ENCODE data around the gene SMURF2. TPM values are rescaled to one million over a fixed set of nuclear protein-coding genes. Genes with fewer than 3 reads are reported as not detected.

Gene SMURF2
- total RNA-seq, 1 donor from 2014 or later, result 24.6 TPM

GRCh38 chr17:64507413-64507782 lies 154.7 kb downstream of the SMURF2 start:
- H3K4me3 ChIP-seq, result peak overlapping the region; percentile 93

GRCh38 chr17:64506576-64507412 lies 155.3 kb downstream of the SMURF2 start, which contains the start of gene CEP95:
Gene CEP95, plus strand, starts transcription at chr17:64506977. Its CDS starts 121 bp downstream, at chr17:64507098.
- Histone ChIP-seq H3K4me2 (peak within 1 kb of the TSS; percentile 96), H3K9ac (peak within 1 kb of the TSS; percentile 100), H3K36me3 (peaks cover 33% of the 10 kb centered on the region), H3F3A (ENCODE audit: low read depth) (peaks cover 48% of the 10 kb centered on the region), H4K20me1 (ENCODE audit: low read depth) (peaks cover 61% of the 10 kb centered on the region), H3K9me3 (ENCODE audit: low read depth) (no peaks in the 10 kb centered on the region), H3K79me2 (ENCODE audit: low read depth) (peaks cover 93% of the 10 kb centered on the region), H3K4me3 (peak within 1 kb of the TSS; percentile 93), H3K27ac (peak within 1 kb of the TSS; percentile 96), H3K27me3 (no peaks in the 10 kb centered on the region), H2AFZ (replicated peaks) (peak within 1 kb of the TSS; percentile 79), H3K4me1 (peaks cover 20% of the 10 kb centered on the region)
- Mint-ChIP-seq H3K9me3 (no peaks in the 10 kb centered on the region), H3K4me1 (peaks cover 30% of the 10 kb centered on the region), H3K4me3 (peak within 1 kb of the TSS; percentile 100), H3K36me3 (peaks cover 44% of the 10 kb centered on the region), H3K27me3 (ENCODE audit: insufficient read depth, low read depth) (peaks cover 12% of the 10 kb centered on the region), H3K27ac (peak within 1 kb of the TSS; percentile 100)
- DNase-seq (ENCODE audit: low spot score), result peak; percentile 96
- TF ChIP-seq, protein P1, sequence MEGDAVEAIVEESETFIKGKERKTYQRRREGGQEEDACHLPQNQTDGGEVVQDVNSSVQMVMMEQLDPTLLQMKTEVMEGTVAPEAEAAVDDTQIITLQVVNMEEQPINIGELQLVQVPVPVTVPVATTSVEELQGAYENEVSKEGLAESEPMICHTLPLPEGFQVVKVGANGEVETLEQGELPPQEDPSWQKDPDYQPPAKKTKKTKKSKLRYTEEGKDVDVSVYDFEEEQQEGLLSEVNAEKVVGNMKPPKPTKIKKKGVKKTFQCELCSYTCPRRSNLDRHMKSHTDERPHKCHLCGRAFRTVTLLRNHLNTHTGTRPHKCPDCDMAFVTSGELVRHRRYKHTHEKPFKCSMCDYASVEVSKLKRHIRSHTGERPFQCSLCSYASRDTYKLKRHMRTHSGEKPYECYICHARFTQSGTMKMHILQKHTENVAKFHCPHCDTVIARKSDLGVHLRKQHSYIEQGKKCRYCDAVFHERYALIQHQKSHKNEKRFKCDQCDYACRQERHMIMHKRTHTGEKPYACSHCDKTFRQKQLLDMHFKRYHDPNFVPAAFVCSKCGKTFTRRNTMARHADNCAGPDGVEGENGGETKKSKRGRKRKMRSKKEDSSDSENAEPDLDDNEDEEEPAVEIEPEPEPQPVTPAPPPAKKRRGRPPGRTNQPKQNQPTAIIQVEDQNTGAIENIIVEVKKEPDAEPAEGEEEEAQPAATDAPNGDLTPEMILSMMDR (IDR thresholded peaks at IDR 0.05), result no peak
- TF ChIP-seq EZH2 (IDR thresholded peaks at IDR 0.05), result peak; percentile 19

More at GRCh38 chr17:64507413-64507782, 154.7 kb downstream of the SMURF2 start:
- no peaks in the 10 kb centered on the region for H3K9me3 ChIP-seq (ENCODE audit: low read depth)
- H3K27ac Mint-ChIP-seq, result peak overlapping the region; percentile 99
- peak overlapping the region; percentile 96 for H3K4me2 ChIP-seq
- H3K27me3 Mint-ChIP-seq (ENCODE audit: insufficient read depth, low read depth), result peaks cover 12% of the 10 kb centered on the region
- peaks cover 28% of the 10 kb centered on the region for H3K4me1 Mint-ChIP-seq
- H3K4me1 ChIP-seq, result peaks cover 20% of the 10 kb centered on the region
- no peaks in the 10 kb centered on the region for H3K9me3 Mint-ChIP-seq
- peaks cover 93% of the 10 kb centered on the region for H3K79me2 ChIP-seq (ENCODE audit: low read depth)
- TF ChIP-seq, protein P1 (IDR thresholded peaks at IDR 0.05), result peak; percentile 54
- TF ChIP-seq EZH2 (IDR thresholded peaks at IDR 0.05) (no peak), EZH2phosphoT487 (IDR thresholded peaks at IDR 0.05) (no peak)
- H3K9ac ChIP-seq, result peak overlapping the region; percentile 100
- H3K36me3 ChIP-seq, result peaks cover 30% of the 10 kb centered on the region
- no peaks in the 10 kb centered on the region for H3K27me3 ChIP-seq
- H2AFZ ChIP-seq (replicated peaks), result peak overlapping the region; percentile 79
- peak; percentile 86 for DNase-seq (ENCODE audit: low spot score)
- H3K36me3 Mint-ChIP-seq, result peaks cover 41% of the 10 kb centered on the region
- peak overlapping the region; percentile 100 for H3K4me3 Mint-ChIP-seq
- peaks cover 55% of the 10 kb centered on the region for H4K20me1 ChIP-seq (ENCODE audit: low read depth)
- H3K27ac ChIP-seq, result peak overlapping the region; percentile 96
- peaks cover 42% of the 10 kb centered on the region for H3F3A ChIP-seq (ENCODE audit: low read depth)

DNA sequence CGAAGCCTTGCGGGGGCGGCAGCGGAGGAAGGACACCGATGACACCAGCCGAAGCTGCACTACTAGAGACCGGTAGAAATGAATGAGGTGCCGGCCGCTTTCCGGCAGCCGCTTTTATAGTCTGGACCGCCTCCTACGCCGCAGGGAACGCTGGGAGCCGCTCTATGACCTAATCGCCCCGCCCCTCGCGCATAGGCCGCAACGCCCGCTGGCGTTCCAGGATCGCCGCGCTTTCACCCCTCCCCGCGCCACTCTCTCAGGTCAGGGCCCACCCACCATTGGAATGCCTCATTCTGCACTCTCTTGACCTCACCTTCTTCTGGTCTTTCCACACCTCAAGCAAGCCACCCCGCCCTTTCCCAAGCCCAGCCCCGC lies 155.9 kb downstream of the SMURF2 start, which contains the start of gene DDX5:
DDX5 (minus strand) TSS at position 89 of the 375 bp plus-strand sequence. CDS start 170 bp downstream, outside the sequence.
- peaks cover 54% of the 10 kb centered on the region for H3F3A ChIP-seq (ENCODE audit: low read depth)
- TF ChIP-seq EZH2 (IDR thresholded peaks at IDR 0.05) (peak; percentile 18), EZH2phosphoT487 (IDR thresholded peaks at IDR 0.05) (no peak)
- H3K9me3 ChIP-seq (ENCODE audit: low read depth), result no peaks in the 10 kb centered on the region
- peaks cover 93% of the 10 kb centered on the region for H3K79me2 ChIP-seq (ENCODE audit: low read depth)
- peak within 1 kb of the TSS; percentile 100 for H3K9ac ChIP-seq
- DNase-seq (ENCODE audit: low spot score), result peak; percentile 99
- H3K4me1 ChIP-seq, result peaks cover 20% of the 10 kb centered on the region
- H3K4me1 Mint-ChIP-seq, result peaks cover 30% of the 10 kb centered on the region
- H3K4me2 ChIP-seq, result peak within 1 kb of the TSS; percentile 96
- H4K20me1 ChIP-seq (ENCODE audit: low read depth), result peaks cover 68% of the 10 kb centered on the region
- H3K36me3 Mint-ChIP-seq, result peaks cover 44% of the 10 kb centered on the region
- peaks cover 39% of the 10 kb centered on the region for H3K36me3 ChIP-seq
- no peaks in the 10 kb centered on the region for H3K27me3 ChIP-seq
- H3K27ac Mint-ChIP-seq, result peak within 1 kb of the TSS; percentile 100
- H3K4me3 Mint-ChIP-seq, result peak within 1 kb of the TSS; percentile 100
- no peaks in the 10 kb centered on the region for H3K9me3 Mint-ChIP-seq
- peak within 1 kb of the TSS; percentile 93 for H3K4me3 ChIP-seq
- H2AFZ ChIP-seq (replicated peaks), result peak within 1 kb of the TSS; percentile 79
- peaks cover 12% of the 10 kb centered on the region for H3K27me3 Mint-ChIP-seq (ENCODE audit: insufficient read depth, low read depth)
- peak within 1 kb of the TSS; percentile 96 for H3K27ac ChIP-seq

All from neural progenitor cell (in vitro differentiated cells).